K562 (cell line): ENCODE results near the gene ANAPC16. TPM values are rescaled to one million over a fixed set of nuclear protein-coding genes. Genes with fewer than 3 reads are reported as not detected.

ENCODE experiments used
- BCLAF1 ChIP-seq, 2 experiments: fragments of 450-650 bp in 1 of 2; IDR thresholded peaks; 2 replicates each; pipeline ENCODE4 v1.6.1; 2011 to 2017; ENCODE audit warnings: low read depth in 2 of 2, antibody characterized with exemption in 1 of 2, borderline replicate concordance in 1 of 2, low read length in 1 of 2, mild to moderate bottlenecking in 1 of 2, mixed read lengths in 1 of 2; ENCODE audit not compliant: control insufficient read depth in 1 of 2
- E2F3 ChIP-seq: fragments of 250-450 bp; sonication (Bioruptor Pico); IDR thresholded peaks from 2 replicates; pipeline ENCODE4 v1.4.0; 2020; ENCODE audit warnings: mild to moderate bottlenecking
- RB1 ChIP-seq: fragments of 450-650 bp; IDR thresholded peaks from 2 replicates; pipeline ENCODE4 v1.6.1; 2017; ENCODE audit warnings: low read depth, mild to moderate bottlenecking
- SIRT6 ChIP-seq: IDR thresholded peaks from one replicate; pipeline ENCODE4 v1.6.1; 2012; ENCODE audit warnings: low read depth, mild to moderate bottlenecking, control low read depth, inconsistent platforms, low read length, moderate library complexity
- TCF15 ChIP-seq: fragments of 250-450 bp; sonication (Bioruptor Pico); IDR thresholded peaks from 2 replicates; pipeline ENCODE4 v1.8.0; 2022; ENCODE audit warnings: moderate library complexity, mild to moderate bottlenecking, inconsistent platforms
- TOE1 ChIP-seq, 2 experiments: fragments of 450-650 bp in 1 of 2; sonication (generic) in 1 of 2; formaldehyde crosslinking in 1 of 2; IDR thresholded peaks; 2 replicates each; pipeline versions ENCODE4 v1.7.1 to v1.8.0; 2016 to 2022; ENCODE audit warnings: borderline replicate concordance in 2 of 2, mild to moderate bottlenecking in 2 of 2, antibody characterized with exemption in 1 of 2, inconsistent platforms in 1 of 2, low read depth in 1 of 2, missing genetic modification reagents in 1 of 2, moderate library complexity in 1 of 2
- USF2 ChIP-seq: sonication (generic); formaldehyde crosslinking; IDR thresholded peaks from 2 replicates; pipeline ENCODE4 v1.5.0; 2020; ENCODE audit warnings: missing genetic modification reagents
- ZBTB12 ChIP-seq: fragments of 250-450 bp; sonication (Bioruptor Pico); IDR thresholded peaks from 2 replicates; pipeline ENCODE4 v1.4.0; 2020
- ZBTB43 ChIP-seq: sonication (generic); formaldehyde crosslinking; IDR thresholded peaks from 2 replicates; pipeline ENCODE4 v1.8.0; 2023; ENCODE audit warnings: mild to moderate bottlenecking, missing genetic modification reagents
- ZBTB5 ChIP-seq: fragments of 450-650 bp; IDR thresholded peaks from 2 replicates; pipeline ENCODE4 v1.6.1; 2017; ENCODE audit warnings: antibody characterized with exemption
- ZC3H8 ChIP-seq: fragments of 450-650 bp; IDR thresholded peaks from 2 replicates; pipeline ENCODE4 v1.6.1; 2017
- ZNF398 ChIP-seq: fragments of 250-450 bp; sonication (Bioruptor Pico); IDR thresholded peaks from 2 replicates; pipeline ENCODE4 v1.8.0; 2021; ENCODE audit warnings: moderate library complexity, mild to moderate bottlenecking, inconsistent platforms
- ZNF77 ChIP-seq: fragments of 250-450 bp; sonication (Bioruptor Pico); IDR thresholded peaks from 2 replicates; pipeline ENCODE4 v1.5.0; 2020
- polyA plus RNA-seq, 8 experiments: library from polyadenylated mRNA; depleted of rRNA in 4 of 8; stranded (reverse) in 5 of 8; unstranded in 3 of 8; fragments of >200 nt; fragmentation: Nextera tagmentation in 2 of 8; fragmentation: Illumina TruSeq in 1 of 8; extraction: Ambion mirVana in 2 of 8; extraction: Trizol in 1 of 8; gene quantifications; 2 replicates each; pipeline versions ENCODE4 v1.2.1 to v1.2.3, GENCODE V29; 2011 to 2014; ENCODE audit warnings: inconsistent platforms in 1 of 8, missing spikeins in 1 of 8
- total RNA-seq, 7 experiments: library from RNA; depleted of rRNA in 6 of 7; stranded (reverse); fragments of >200 nt in 6 of 7; fragmentation: Illumina TruSeq in 2 of 7; extraction: Trizol in 2 of 7; gene quantifications; 2 replicates each; pipeline versions ENCODE4 v1.2.1 to v1.2.3, GENCODE V29; 2011 to 2021; ENCODE audit warnings: low replicate concordance in 1 of 7

The ANAPC16 gene
- total and polyA plus RNA-seq, 9 of the 15 experiments (the other 6 are each of a cell fraction or from before 2014, with no cell fraction given): 42.6 to 208 (median 108) TPM

GRCh38 chr10:72275351-72276012 lies 59.7 kb downstream of the ANAPC16 start (continued):
- TF ChIP-seq TOE1 (IDR thresholded peaks at IDR 0.05; ENCODE audit: borderline replicate concordance): no peak
- no peak for TF ChIP-seq TOE1 (CRISPR knock-in tag; IDR thresholded peaks at IDR 0.05; ENCODE audit: borderline replicate concordance, low read depth)
- peak in 1 of 2 experiments; percentile 41; a peak in 1 of 4 replicates for TF ChIP-seq BCLAF1 (IDR thresholded peaks at IDR 0.05; ENCODE audit: borderline replicate concordance in 1 of 2, control insufficient read depth in 1 of 2, low read depth in 2 of 2, low read length in 1 of 2)
- TF ChIP-seq ZNF398: no peak
- peak; percentile 68 for TF ChIP-seq ZBTB5
- peak; percentile 87 for TF ChIP-seq SIRT6
- no peak for TF ChIP-seq ZBTB43 (CRISPR knock-in tag)
- TF ChIP-seq ZBTB12 (CRISPR knock-in tag): no peak; the same call in 1 of the 2 replicates
- TF ChIP-seq RB1: no peak
- peak; percentile 74 for TF ChIP-seq USF2 (CRISPR knock-in tag)
- TF ChIP-seq E2F3 (CRISPR knock-in tag): no peak
- TF ChIP-seq ZC3H8: peak; percentile 29; the same call in 1 of the 2 replicates
- no peak for TF ChIP-seq ZNF77 (CRISPR knock-in tag)
- TF ChIP-seq TCF15 (CRISPR knock-in tag): peak; percentile 71; the same call in 1 of the 2 replicates
